Lung (tissue), 12 donors: Measurements from ENCODE around the gene ANO2. TPM values are rescaled to one million over a fixed set of nuclear protein-coding genes. Genes with fewer than 3 reads are reported as not detected.
"Not testable (repeated sequence)": the region's sequence is repeated elsewhere in the genome, so short reads cannot be mapped to it uniquely, and the experiment has no call there.

Experiments
- ATAC-seq: fragments of 200-7000 bp; cut with Tn5 transposase; one replicate; pipeline ENCODE4 v1.9.1; 2020; ENCODE audit warnings: moderate number of reproducible peaks; ENCODE audit not compliant: insufficient read depth, low FRiP score
- DNase-seq, 3 donors: peaks; one replicate each; pipeline ENCODE4 v3.0.0-alpha.2; 2013 to 2017
- H3K27ac ChIP-seq, 2 donors: one replicate each; pipeline ENCODE4 v1.5.1; 2013; ENCODE audit warnings: mild to moderate bottlenecking in 2 of 2, moderate library complexity in 2 of 2, control low read depth in 1 of 2, inconsistent platforms in 1 of 2, low read depth in 1 of 2, low read length in 1 of 2
- H3K27me3 ChIP-seq, 3 donors: one replicate each; pipeline ENCODE4 v1.5.1; 2013; ENCODE audit warnings: low read length in 2 of 3; ENCODE audit not compliant: control insufficient read depth in 3 of 3, insufficient read depth in 3 of 3
- H3K36me3 ChIP-seq, 4 donors: one replicate each; pipeline ENCODE4 v1.5.1; 2013; ENCODE audit warnings: low read length in 4 of 4, mild to moderate bottlenecking in 1 of 4, moderate library complexity in 1 of 4; ENCODE audit not compliant: control insufficient read depth in 4 of 4, insufficient read depth in 4 of 4
- H3K4me1 ChIP-seq, 5 donors: one replicate each; pipeline ENCODE4 v1.5.1; 2013; ENCODE audit warnings: low read length in 5 of 5, mild to moderate bottlenecking in 2 of 5, moderate library complexity in 1 of 5; ENCODE audit not compliant: control insufficient read depth in 5 of 5, insufficient read depth in 5 of 5
- H3K4me3 ChIP-seq: one replicate; pipeline ENCODE4 v1.5.1; 2013; ENCODE audit warnings: mild to moderate bottlenecking, control low read depth, moderate library complexity
- H3K9ac ChIP-seq, 2 donors: one replicate each; pipeline ENCODE4 v1.5.1; 2013; ENCODE audit warnings: low read length in 2 of 2, control low read depth in 1 of 2; ENCODE audit not compliant: insufficient read depth in 1 of 2
- H3K9me3 ChIP-seq, 4 donors: one replicate each; pipeline ENCODE4 v1.5.1; 2013; ENCODE audit warnings: low read length in 3 of 4, mild to moderate bottlenecking in 1 of 4, moderate library complexity in 1 of 4; ENCODE audit not compliant: control insufficient read depth in 4 of 4, insufficient read depth in 3 of 4
- WGBS, 2 donors: extraction: QIAGEN DNeasy Blood & Tissue Kit; methylation state at CpG; one replicate each; pipeline ENCODE4 v1.1.7; 2013; 5-methylcytosine and 5-hydroxymethylcytosine counted together
- polyA plus RNA-seq, 2 donors: library from polyadenylated mRNA; stranded (reverse); fragments of 200-250 nt; gene quantifications; one replicate each; pipeline ENCODE4 v1.2.1, GENCODE V29; 2013
- total RNA-seq, 2 donors: library from RNA; depleted of rRNA in 1 of 2; stranded (reverse); fragments of >200 nt in 1 of 2; gene quantifications; one replicate each; pipeline ENCODE4 v1.2.1, GENCODE V29; 2014 to 2021
- TF ChIP-seq, protein P1 (sequence below): IDR thresholded peaks from 2 replicates; pipeline ENCODE4 v1.5.1; 2012; ENCODE audit warnings: mild to moderate bottlenecking; ENCODE audit errors: control extremely low read depth, extremely low read depth
- donor health status: control.
- donor health status: control.
- donor health status: Bipolar disorder and iron deficiency.
- donor health status: healthy.
- donor health status: DM: yes; HTN: yes; CAD: no.

ANO2 gene
- total and polyA plus RNA-seq, 4 donors: 5.9 to 11.3 (median 7.4) TPM

DNA sequence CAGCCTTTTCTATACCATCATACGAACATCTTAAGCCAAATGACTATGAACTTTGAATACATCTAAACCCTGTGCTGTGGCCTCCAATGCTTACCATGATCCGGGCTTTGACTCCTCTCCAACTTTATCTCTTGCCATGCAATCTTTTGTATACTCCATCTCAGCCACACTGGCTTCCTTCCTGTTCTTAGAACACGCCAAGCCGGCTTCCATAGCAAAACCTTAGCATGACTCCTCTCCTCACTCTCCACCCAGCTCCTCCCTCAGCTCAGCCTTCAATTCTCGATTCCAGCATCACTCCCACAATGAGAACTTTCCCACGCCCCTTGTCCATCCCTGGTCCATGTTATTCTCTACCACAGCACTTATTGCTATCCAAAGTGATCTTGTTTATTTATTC, 284.8 kb downstream of the ANO2 start:
- H3K4me1 ChIP-seq: peaks cover 0 to 3% (median 0%) of the 10 kb centered on the region in 5 donors

DNA sequence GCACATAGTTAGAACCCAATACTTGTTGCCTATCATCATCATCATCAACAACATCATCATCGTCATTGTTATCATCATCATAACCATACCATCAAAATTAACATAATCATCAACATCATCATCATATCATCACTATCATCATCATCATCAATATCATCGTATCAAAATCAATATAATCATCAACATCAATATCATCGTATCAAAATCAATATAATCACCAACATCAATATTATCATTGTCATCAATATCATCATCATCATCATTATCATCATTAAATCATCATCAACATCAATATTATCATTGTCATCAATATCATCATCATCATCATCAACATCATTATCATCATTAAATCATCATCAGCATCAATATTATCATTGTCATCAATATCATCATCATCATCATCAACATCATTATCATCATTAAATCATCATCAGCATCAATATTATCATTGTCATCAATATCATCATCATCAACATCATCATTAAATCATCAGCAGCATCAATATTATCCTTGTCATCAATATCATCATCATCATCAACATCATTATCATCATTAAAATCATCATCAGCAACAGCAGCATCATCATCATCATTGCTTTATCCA, 286.6 kb downstream of the ANO2 start:
- 92 to 93% methylated on average over 3 of the region's 3 CpGs for WGBS, 2 donors
- H3K27ac ChIP-seq, H3K9ac ChIP-seq, H3K36me3 ChIP-seq, H3K9me3 ChIP-seq, ATAC-seq, H3K27me3 ChIP-seq, H3K4me3 ChIP-seq, H3K4me1 ChIP-seq: not testable (repeated sequence)
- DNase-seq: peak in 1 of 3 donors; percentile 37

More for the DNA sequence above, 284.8 kb downstream of the ANO2 start:
- peaks cover 0 to 2% (median 0%) of the 10 kb centered on the region in 3 donors for H3K27me3 ChIP-seq
- no peak overlapping the region for H3K9ac ChIP-seq
- H3K4me3 ChIP-seq: no peak overlapping the region
- DNase-seq (peak in 1 of 3 donors; percentile 13), ATAC-seq (no peak)
- TF ChIP-seq, protein P1, sequence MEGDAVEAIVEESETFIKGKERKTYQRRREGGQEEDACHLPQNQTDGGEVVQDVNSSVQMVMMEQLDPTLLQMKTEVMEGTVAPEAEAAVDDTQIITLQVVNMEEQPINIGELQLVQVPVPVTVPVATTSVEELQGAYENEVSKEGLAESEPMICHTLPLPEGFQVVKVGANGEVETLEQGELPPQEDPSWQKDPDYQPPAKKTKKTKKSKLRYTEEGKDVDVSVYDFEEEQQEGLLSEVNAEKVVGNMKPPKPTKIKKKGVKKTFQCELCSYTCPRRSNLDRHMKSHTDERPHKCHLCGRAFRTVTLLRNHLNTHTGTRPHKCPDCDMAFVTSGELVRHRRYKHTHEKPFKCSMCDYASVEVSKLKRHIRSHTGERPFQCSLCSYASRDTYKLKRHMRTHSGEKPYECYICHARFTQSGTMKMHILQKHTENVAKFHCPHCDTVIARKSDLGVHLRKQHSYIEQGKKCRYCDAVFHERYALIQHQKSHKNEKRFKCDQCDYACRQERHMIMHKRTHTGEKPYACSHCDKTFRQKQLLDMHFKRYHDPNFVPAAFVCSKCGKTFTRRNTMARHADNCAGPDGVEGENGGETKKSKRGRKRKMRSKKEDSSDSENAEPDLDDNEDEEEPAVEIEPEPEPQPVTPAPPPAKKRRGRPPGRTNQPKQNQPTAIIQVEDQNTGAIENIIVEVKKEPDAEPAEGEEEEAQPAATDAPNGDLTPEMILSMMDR: no peak
- H3K9me3 ChIP-seq: no peaks in the 10 kb centered on the region
- no peak overlapping the region for H3K27ac ChIP-seq
- no peaks in the 10 kb centered on the region for H3K36me3 ChIP-seq
- 60 to 80% methylated on average over 6 of the region's 6 CpGs for WGBS, 2 donors

DNA sequence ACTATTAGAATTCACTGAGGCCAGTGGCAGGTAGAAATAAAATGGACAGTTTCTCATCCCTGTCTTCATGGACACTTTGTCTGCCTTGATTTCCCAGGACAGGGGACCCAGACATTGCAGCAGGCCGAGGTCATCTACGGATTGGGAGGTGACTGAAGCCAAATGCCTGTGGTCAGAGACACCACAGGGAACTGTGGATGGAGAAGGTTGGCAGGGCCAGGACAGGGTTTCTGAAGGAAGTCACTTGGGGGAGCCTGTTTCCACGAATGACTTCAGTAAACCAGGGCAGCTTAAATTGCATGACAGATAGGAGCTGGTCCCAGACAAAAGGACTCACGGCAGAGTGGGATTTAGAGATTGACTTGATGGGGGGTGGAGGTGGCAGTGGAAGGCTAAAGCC, 288.2 kb downstream of the ANO2 start:
- 76 to 86% methylated on average over 4 of the region's 4 CpGs for WGBS, 2 donors
- H3K9me3 ChIP-seq: no peaks in the 10 kb centered on the region
- peaks cover 0 to 3% (median 2%) of the 10 kb centered on the region in 3 donors for H3K27me3 ChIP-seq
- no peak for DNase-seq
- no peak overlapping the region for H3K27ac ChIP-seq
- no peak overlapping the region for H3K4me3 ChIP-seq
- peaks cover 0 to 3% (median 0%) of the 10 kb centered on the region in 5 donors for H3K4me1 ChIP-seq
- H3K9ac ChIP-seq: no peak overlapping the region
- ATAC-seq: no peak
- TF ChIP-seq, protein P1: no peak
- H3K36me3 ChIP-seq: no peaks in the 10 kb centered on the region

DNA sequence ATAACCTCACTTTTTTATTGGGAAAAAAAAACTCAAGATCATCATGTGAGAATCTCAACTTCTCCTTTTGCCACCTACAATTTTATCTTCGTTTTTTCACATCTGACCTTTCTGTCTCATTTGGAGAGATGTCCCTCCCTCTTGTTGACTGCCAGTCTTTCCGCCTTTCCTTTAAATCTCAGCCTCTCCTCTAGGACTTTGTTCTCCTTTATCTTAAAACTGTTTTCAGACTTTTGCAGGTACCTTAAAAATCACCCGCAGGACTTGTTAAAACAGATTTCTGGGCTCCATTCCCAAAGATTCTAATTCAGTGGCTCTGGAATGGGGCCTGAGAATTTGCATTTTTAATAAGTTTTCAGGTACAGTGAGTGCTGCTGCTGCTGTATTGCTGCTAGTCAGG, 289.9 kb downstream of the ANO2 start:
- WGBS, 2 donors: 79 to 89% methylated on average over 3 of the region's 3 CpGs
- TF ChIP-seq, protein P1: no peak
- H3K27ac ChIP-seq: no peak overlapping the region
- no peak overlapping the region for H3K9ac ChIP-seq
- H3K27me3 ChIP-seq: peaks cover 0 to 3% (median 2%) of the 10 kb centered on the region in 3 donors
- peaks cover 0 to 5% (median 0%) of the 10 kb centered on the region in 5 donors for H3K4me1 ChIP-seq
- peaks cover 0 to 2% (median 0%) of the 10 kb centered on the region in 4 donors for H3K9me3 ChIP-seq
- no peak overlapping the region for H3K4me3 ChIP-seq
- H3K36me3 ChIP-seq: no peaks in the 10 kb centered on the region
- ATAC-seq: no peak
- DNase-seq: no peak
